ENCODE measurements around the gene DCUN1D3. TPM values are rescaled to one million over a fixed set of nuclear protein-coding genes. Genes with fewer than 3 reads are reported as not detected.

The DCUN1D3 gene
- total and polyA plus RNA-seq, 12 donors = 7.2 to 47.2 (median 24.5) TPM

DNA sequence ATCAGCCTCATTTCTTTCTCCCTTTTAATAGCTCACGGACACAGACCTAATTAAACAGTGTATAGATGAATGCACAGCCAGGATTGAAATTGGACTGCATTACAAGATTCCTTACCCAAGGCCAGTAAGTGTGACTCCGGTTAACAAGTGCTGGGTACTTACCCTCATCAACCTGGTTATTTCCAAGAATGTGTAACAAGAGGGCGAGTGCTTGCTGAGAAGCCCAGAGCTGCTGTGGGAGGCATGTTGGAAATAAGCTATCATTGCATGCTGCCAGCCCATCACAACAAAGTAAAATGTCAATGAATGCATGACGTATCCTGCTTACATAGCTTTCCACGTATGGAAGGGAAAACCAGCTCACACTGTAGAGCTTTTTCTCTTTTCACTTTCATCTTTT is 19.9 kb upstream of the DCUN1D3 start:
- Histone ChIP-seq H3K27ac (no peak overlapping the region), H3K4me1 (replicated peaks in 1 of 2) (peaks cover 0 to 12% of the 10 kb centered on the region in 2 donors), H3K27me3 (no peaks in the 10 kb centered on the region), H3K9me3 (replicated peaks in 1 of 3) (no peaks in the 10 kb centered on the region), H3K4me3 (no peak overlapping the region), H3K36me3 (replicated peaks in 1 of 2) (peaks cover 0 to 4% of the 10 kb centered on the region in 2 donors)
- TF ChIP-seq, protein P1, sequence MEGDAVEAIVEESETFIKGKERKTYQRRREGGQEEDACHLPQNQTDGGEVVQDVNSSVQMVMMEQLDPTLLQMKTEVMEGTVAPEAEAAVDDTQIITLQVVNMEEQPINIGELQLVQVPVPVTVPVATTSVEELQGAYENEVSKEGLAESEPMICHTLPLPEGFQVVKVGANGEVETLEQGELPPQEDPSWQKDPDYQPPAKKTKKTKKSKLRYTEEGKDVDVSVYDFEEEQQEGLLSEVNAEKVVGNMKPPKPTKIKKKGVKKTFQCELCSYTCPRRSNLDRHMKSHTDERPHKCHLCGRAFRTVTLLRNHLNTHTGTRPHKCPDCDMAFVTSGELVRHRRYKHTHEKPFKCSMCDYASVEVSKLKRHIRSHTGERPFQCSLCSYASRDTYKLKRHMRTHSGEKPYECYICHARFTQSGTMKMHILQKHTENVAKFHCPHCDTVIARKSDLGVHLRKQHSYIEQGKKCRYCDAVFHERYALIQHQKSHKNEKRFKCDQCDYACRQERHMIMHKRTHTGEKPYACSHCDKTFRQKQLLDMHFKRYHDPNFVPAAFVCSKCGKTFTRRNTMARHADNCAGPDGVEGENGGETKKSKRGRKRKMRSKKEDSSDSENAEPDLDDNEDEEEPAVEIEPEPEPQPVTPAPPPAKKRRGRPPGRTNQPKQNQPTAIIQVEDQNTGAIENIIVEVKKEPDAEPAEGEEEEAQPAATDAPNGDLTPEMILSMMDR (IDR thresholded peaks at IDR 0.05) = no peak
- no peak for TF ChIP-seq POLR2A (IDR thresholded peaks at IDR 0.05)
- intact Hi-C loops (cut with DNase I) = no loop called here
- WGBS, 4 donors = 92 to 96% (median 94%) methylated on average over 5 of the region's 5 CpGs
- DNase-seq = no peak

DNA sequence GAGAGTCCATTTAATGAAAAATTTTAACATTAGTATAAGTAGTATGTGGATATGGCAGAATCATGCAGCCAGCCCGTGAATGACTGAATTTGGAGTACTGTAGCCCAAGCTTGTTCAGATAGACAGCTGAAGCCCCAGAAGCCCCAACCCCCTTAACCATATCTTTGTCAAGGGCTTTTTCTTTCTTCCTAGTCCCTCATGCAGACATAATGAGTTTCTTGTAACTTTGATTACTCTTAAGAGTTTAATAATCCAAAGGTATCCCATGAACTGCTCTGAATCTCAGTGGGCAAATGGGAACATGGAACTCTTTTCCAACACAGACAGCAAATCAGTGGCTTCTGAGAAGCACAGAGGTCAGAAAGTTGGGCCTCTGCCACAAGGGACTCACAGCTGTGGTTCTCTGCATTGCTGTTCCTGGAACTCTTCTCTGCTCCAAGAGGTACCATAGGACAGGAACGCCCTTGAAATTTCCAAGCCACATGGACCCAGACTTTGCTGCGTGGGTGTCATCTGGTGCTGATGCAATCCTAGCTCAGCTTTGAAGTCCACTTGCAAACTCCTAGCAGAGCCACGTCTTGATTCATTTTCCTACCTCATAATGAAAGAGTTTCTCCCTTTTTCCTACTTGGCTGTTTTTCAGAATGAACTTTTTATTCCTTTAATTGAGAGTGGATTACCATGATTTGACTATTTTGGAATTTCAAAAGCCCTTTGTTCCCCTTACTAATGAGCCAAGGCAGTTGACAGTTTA is 18.5 kb upstream of the DCUN1D3 start:
- Histone ChIP-seq H3K4me3 (no peak overlapping the region), H3K9me3 (replicated peaks in 1 of 3) (no peaks in the 10 kb centered on the region), H3K27ac (peak overlapping the region in 2 of 5 donors; percentile 5 to 10), H3K4me1 (replicated peaks in 1 of 2) (peaks cover 0 to 16% of the 10 kb centered on the region in 2 donors), H3K27me3 (no peaks in the 10 kb centered on the region), H3K36me3 (replicated peaks in 1 of 2) (no peaks in the 10 kb centered on the region)
- no peak for TF ChIP-seq POLR2A (IDR thresholded peaks at IDR 0.05)
- TF ChIP-seq, protein P1 (IDR thresholded peaks at IDR 0.05) = no peak
- peak; percentile 32 to 83 (median 74) for DNase-seq
- WGBS, 4 donors = 48 to 69% (median 57%) methylated on average over 4 of the region's 4 CpGs
- intact Hi-C loops (cut with DNase I) = no loop called here

- TF ChIP-seq POLR2A (IDR thresholded peaks at IDR 0.05) = no peak
- TF ChIP-seq, protein P1 (IDR thresholded peaks at IDR 0.05) = no peak
- H3K9me3 ChIP-seq (replicated peaks in 1 of 3) = no peaks in the 10 kb centered on the region
- intact Hi-C loops (cut with DNase I) = no loop called here
- H3K4me1 ChIP-seq (replicated peaks in 1 of 2) = peaks cover 7 to 30% of the 10 kb centered on the region in 2 donors
- H3K27ac ChIP-seq = no peak overlapping the region
- DNase-seq = no peak
- WGBS, 4 donors = 77 to 88% (median 85%) methylated on average over 4 of the region's 4 CpGs
- H3K4me3 ChIP-seq = no peak overlapping the region
- no peaks in the 10 kb centered on the region for H3K27me3 ChIP-seq
- H3K36me3 ChIP-seq (replicated peaks in 1 of 2) = no peaks in the 10 kb centered on the region
Measured at GRCh38 chr16:20916942-20917341, 16.8 kb upstream of the DCUN1D3 start.

DNA sequence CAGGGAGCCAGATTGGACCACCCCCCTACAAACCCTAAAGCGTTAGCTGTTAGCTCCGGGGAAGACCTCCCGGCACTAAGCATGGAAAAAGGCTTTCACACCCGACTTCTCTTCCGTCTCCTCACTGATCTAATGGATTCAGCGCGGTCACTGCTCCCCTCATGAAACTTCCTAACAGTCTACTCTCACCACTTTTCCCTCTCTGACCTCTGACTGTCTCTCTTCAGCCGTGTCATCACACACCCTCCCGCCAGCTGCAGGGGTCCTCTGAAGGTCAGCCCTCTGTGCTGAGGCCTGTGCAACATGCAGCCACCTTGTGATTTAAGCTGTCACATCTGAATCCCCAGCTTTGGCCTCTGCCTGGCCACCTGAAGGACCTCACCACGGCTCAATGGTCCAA is 16.1 kb upstream of the DCUN1D3 start:
- no peak for DNase-seq
- no peak for TF ChIP-seq POLR2A (IDR thresholded peaks at IDR 0.05)
- TF ChIP-seq, protein P1 (IDR thresholded peaks at IDR 0.05) = no peak
- intact Hi-C loops (cut with DNase I) = no loop called here
- H3K9me3 ChIP-seq (replicated peaks in 1 of 3) = no peaks in the 10 kb centered on the region
- no peak overlapping the region for H3K27ac ChIP-seq
- no peaks in the 10 kb centered on the region for H3K27me3 ChIP-seq
- H3K4me3 ChIP-seq = no peak overlapping the region
- whole genome bisulfite sequencing, 4 donors = 94 to 97% (median 97%) methylated on average over 10 of the region's 10 CpGs
- peaks cover 14 to 36% of the 10 kb centered on the region in 2 donors for H3K4me1 ChIP-seq (replicated peaks in 1 of 2)
- H3K36me3 ChIP-seq (replicated peaks in 1 of 2) = no peaks in the 10 kb centered on the region
